ENCODE data around the gene UBN1. TPM values are rescaled to one million over a fixed set of nuclear protein-coding genes. Genes with fewer than 3 reads are reported as not detected.

Gene UBN1
- total RNA-seq, 4 donors from 2014 or later = 12.3 to 22.7 (median 19.6) TPM

DNA sequence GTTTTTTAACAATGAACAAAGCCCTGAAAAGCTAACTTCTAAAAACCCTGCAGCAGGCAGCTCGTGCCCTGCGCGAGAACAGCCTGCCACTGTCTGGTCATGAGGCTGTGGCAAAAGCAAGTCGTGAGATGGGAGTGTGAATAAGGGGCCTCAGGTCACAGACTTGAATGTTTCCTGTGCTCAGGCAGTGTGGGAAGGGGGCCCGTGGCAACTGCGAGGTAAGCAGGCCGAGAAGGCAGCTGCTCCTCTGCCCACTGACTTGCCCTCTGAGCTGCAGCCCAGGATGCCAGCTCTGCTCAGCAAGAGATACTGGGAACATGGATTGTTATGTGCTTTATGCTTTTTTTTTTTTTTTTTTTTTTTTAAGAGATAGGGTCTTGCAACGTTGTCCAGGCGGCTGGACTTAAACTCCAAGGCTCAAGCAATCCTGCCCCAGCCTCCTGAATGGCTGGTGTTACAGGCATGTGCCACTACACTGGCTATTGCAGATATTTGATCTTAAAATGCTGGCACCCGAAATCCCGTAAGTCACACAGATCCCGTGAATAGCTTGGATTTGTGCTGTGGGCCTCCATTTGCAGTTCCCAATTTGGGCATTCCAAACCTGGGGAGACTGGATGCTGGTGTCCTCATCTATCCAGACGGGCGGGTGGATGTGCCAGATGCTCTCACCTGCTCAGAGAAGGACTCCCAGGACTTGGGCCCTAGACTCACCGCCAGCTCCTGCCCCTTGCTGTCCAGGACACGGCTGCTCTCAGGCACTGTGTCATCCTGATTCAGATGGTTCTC lies 44.0 kb downstream of the UBN1 start:
- no peak for DNase-seq
- peaks cover 0 to 15% (median 0%) of the 10 kb centered on the region in 3 donors for H3K4me1 ChIP-seq
- 88% methylated on average over 12 to 16 of the region's 16 CpGs for WGBS, 2 donors
- H3K36me3 ChIP-seq = peaks cover 68 to 100% (median 71%) of the 10 kb centered on the region in 3 donors
- no peaks in the 10 kb centered on the region for H3K9me3 ChIP-seq
- H3K27ac ChIP-seq = no peak overlapping the region
- intact Hi-C loops (cut with DNase I) = no loop called here
- H3K4me3 ChIP-seq = no peak overlapping the region
- TF ChIP-seq, protein P1, sequence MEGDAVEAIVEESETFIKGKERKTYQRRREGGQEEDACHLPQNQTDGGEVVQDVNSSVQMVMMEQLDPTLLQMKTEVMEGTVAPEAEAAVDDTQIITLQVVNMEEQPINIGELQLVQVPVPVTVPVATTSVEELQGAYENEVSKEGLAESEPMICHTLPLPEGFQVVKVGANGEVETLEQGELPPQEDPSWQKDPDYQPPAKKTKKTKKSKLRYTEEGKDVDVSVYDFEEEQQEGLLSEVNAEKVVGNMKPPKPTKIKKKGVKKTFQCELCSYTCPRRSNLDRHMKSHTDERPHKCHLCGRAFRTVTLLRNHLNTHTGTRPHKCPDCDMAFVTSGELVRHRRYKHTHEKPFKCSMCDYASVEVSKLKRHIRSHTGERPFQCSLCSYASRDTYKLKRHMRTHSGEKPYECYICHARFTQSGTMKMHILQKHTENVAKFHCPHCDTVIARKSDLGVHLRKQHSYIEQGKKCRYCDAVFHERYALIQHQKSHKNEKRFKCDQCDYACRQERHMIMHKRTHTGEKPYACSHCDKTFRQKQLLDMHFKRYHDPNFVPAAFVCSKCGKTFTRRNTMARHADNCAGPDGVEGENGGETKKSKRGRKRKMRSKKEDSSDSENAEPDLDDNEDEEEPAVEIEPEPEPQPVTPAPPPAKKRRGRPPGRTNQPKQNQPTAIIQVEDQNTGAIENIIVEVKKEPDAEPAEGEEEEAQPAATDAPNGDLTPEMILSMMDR (IDR thresholded peaks at IDR 0.05) = no peak
- TF ChIP-seq POLR2A (IDR thresholded peaks at IDR 0.05) = no peak
- H3K27me3 ChIP-seq = no peaks in the 10 kb centered on the region

DNA sequence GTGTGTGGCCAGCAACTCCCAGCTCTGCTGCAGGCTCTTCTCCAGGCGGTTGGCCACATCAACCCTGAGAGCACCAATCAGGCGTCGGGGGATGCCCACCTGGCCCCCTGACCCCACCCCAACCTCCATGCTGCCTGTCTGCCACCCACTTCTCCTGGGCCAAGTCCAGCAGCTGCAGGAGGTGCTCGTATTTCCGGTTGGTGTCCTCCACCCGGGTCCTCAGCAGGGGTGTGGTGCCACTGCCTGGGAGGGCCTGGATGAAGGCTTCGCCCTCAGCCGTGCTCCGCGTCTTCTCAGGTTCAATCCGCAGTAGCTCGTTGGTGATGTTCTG lies 44.6 kb downstream of the UBN1 start:
- TF ChIP-seq POLR2A (IDR thresholded peaks at IDR 0.05) = no peak
- TF ChIP-seq, protein P1 (IDR thresholded peaks at IDR 0.05) = no peak
- Histone ChIP-seq H3K36me3 (peaks cover 62 to 100% (median 66%) of the 10 kb centered on the region in 3 donors), H3K4me1 (peaks cover 0 to 15% (median 0%) of the 10 kb centered on the region in 3 donors), H3K27ac (no peak overlapping the region), H3K27me3 (no peaks in the 10 kb centered on the region), H3K4me3 (no peak overlapping the region), H3K9me3 (no peaks in the 10 kb centered on the region)
- 79 to 89% methylated on average over 3 of the region's 12 CpGs for WGBS, 2 donors
- no peak for DNase-seq
- intact Hi-C loops (cut with DNase I) = no loop called here

DNA sequence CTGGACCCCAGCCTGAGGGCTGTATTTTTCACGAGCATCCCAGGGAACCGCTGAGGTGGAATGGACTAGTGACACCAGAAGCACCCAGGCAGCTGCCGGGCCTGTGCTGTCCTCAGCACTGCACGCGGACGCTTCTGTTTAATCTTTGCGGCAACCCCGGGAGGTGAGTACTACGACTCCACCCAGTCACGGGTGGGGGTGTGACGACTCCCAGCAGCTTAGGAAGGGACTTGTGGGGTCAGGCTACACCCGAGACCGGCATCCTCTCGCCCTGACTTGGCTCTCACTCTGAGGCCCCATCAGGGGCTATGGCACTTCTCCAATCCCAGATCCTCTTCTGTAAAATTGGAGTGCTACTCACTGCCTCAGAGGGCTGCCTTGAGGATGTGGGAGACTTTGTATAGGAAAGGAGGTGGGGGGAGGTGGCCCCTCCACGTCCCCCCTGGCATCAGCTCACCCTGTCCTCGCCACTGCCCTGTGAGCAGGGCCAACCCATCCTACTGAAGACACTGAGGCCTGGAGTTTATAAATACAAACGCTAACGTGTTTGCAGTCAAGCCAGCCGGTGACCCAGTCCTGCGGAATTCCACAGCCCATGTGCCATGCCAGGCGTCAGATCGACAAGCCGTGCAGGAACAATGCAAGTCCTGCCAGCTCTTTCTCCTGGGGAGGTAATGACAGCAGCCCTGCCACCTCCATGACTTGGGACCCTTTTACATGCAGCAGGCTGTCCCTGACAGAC lies 45.3 kb downstream of the UBN1 start:
- H3K9me3 ChIP-seq = no peaks in the 10 kb centered on the region
- no peak overlapping the region for H3K4me3 ChIP-seq
- WGBS, 2 donors = 43 to 45% methylated on average over 2 to 6 of the region's 23 CpGs
- DNase-seq = no peak
- H3K27ac ChIP-seq = peak overlapping the region in 1 of 4 donors; percentile 13
- intact Hi-C loops (cut with DNase I) = no loop called here
- H3K27me3 ChIP-seq = no peaks in the 10 kb centered on the region
- H3K36me3 ChIP-seq = peaks cover 57 to 100% (median 59%) of the 10 kb centered on the region in 3 donors
- TF ChIP-seq, protein P1 (IDR thresholded peaks at IDR 0.05) = no peak
- no peak for TF ChIP-seq POLR2A (IDR thresholded peaks at IDR 0.05)
- peaks cover 0 to 18% (median 0%) of the 10 kb centered on the region in 3 donors for H3K4me1 ChIP-seq

DNA sequence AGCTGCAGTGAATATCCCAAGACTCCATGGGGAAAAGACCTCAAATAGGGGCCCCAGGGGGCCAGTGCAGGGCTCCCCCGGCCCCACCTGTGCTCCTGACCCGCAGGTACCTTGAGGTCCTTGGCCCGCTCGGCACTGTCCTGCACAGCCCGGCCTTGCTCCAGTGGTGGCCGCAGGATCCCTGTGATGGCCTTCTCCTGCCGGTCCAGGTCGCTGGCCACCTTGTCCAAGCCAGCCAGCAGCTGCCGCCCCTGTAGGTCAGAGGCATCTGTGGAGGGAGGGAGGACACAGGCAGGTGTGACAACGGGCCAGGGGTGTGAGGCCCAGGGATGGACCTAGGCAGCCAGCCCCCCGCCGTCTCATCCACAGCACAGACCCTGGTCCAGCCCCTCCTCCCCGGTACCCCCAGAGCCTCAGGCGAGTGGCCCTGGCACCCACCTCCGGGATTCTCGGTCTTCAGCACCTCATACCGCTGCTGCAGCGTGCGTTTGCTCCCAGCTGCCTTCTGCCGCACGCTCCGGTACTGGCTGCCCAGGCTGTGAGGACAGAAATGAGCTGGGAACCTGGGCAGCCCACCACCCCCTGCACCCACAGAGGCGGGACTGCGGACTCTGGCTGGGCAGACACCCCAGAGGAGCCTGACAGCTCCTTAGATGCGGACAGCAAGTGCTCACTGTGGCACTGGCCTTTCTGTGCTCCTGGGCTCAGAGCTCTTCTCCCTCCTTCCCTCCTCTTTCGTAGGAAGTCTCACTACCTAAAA lies 46.0 kb downstream of the UBN1 start:
- no peak for TF ChIP-seq POLR2A (IDR thresholded peaks at IDR 0.05)
- TF ChIP-seq, protein P1 (IDR thresholded peaks at IDR 0.05) = no peak
- Histone ChIP-seq H3K4me3 (no peak overlapping the region), H3K9me3 (no peaks in the 10 kb centered on the region), H3K27ac (no peak overlapping the region), H3K4me1 (peaks cover 0 to 22% (median 0%) of the 10 kb centered on the region in 3 donors), H3K36me3 (peaks cover 52 to 100% (median 56%) of the 10 kb centered on the region in 3 donors), H3K27me3 (no peaks in the 10 kb centered on the region)
- intact Hi-C loops (cut with DNase I) = no loop called here
- DNase-seq = no peak
- 90 to 95% methylated on average over 6 of the region's 26 CpGs for WGBS, 2 donors

Data from esophagus squamous epithelium (tissue), 5 donors.